ENCODE results near the gene KDSR.

KDSR gene, protein sequence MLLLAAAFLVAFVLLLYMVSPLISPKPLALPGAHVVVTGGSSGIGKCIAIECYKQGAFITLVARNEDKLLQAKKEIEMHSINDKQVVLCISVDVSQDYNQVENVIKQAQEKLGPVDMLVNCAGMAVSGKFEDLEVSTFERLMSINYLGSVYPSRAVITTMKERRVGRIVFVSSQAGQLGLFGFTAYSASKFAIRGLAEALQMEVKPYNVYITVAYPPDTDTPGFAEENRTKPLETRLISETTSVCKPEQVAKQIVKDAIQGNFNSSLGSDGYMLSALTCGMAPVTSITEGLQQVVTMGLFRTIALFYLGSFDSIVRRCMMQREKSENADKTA

GRCh38 chr18:63367053-63367953, at the start of gene KDSR:
Gene KDSR (minus strand): TSS chr18:63367206. CDS start chr18:63367118, 88 bp downstream.
- peak; percentile 88 for DNase-seq

GRCh38 chr18:63412953-63413352, 45.9 kb upstream of the KDSR start:
- no peak for DNase-seq

DNA sequence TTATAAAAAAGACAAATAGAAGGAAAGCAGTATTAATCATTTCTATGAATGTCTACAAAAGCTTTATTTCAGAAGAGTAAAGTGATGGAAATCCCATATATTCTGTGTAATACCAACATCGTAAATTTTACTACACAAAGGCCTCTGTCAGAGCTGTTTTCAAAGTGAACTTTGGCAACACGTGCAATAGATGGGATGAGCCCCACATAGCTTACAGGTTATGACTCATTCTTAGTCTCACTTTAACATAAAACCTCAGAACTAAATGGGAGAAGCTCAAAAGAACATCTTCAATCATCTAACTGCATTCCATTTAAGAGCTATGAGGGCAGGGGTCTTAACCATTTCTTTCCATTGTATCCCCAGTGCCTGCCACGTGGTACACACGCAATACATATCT, 43.8 kb upstream of the KDSR start:
- no peak for DNase-seq

DNA sequence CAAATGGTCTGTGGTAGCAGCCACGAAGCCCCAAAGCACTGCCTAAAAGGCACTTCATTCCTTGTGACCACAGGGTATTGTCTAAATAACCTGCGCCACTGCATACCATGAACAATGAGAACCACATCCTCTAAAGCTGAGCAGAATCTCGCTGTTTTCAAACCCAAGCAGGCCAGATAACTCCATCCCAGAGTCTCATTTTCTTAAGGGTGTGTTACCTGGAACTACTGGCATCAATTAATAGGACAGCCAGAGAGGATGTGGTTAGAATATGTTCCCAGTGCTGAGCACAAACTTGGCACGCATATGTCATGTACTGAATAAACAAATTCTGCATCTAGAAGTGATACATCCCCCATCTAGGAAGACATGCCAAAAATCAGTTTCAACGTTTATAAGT, 42.3 kb upstream of the KDSR start:
- DNase-seq, result no peak

GRCh38 chr18:63407734-63408133, 40.7 kb upstream of the KDSR start:
- DNase-seq, result no peak

- no peak for DNase-seq
Measured at GRCh38 chr18:63405986-63406385, 39.0 kb upstream of the KDSR start.

DNA sequence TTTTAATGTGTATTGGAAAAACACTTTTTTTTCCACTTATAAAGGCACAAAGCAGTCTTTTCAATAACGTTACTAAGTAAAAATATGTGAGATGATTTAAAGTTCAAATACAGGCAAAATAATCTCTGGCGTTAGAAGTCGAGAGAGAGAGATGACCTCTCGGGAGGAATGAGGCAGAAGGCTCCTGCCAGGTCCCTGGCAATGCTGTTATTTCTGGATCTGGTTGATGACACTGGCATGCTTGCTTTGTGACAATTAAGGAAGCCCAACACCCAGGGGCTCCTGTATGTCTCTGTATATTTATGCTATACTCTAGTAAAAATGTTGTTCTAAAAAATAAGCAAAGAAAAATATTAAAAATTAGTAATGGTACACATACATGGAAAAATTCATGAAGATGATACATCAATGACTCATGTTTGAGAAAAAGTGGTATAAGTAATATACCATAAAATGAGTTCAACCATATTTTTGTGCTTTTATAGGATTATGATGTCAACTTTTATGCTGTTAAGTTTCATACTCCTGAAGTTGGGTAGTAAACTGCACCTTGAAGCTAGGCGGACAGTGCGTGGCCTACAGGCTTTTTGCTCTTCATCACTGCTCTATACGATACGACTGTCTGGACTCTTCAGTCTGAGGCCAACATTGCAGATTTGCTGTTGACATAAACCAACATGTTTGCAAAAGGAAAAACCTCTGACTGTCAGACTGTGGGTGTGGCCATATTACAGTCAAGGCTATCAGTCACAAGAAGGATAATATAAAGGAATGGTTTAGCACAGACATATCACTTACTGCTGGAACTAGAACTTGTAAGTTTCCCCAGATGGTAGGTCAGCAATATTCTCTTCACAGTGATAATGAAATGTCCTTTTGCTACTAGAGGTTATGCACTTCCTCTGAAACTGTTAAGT, 35.5 kb upstream of the KDSR start:
- DNase-seq, result no peak

GRCh38 chr18:63399300-63399699, 32.3 kb upstream of the KDSR start:
- DNase-seq, result no peak

- no peak for DNase-seq
Measured at GRCh38 chr18:63397349-63397748, 30.3 kb upstream of the KDSR start.

- DNase-seq, result no peak
Measured at GRCh38 chr18:63395503-63395902, 28.5 kb upstream of the KDSR start.

DNA sequence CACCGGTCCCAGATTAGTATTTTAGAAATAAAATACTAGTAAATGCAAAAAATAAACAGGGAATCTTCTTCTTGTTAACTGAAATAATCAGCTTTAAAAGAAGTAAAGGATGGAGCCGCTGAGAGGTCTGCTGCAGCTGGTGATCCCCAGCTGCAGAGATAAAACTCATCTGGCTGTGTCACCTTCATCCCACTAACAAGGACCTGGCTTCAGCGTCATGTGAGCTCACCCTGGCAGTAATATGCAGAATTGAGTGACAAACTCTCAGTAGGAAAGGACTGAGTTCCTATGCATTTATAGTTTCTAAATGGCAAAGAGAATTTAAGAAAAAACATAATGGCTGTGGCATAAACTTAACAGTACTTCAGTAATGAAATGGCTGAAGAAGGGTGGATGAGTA, 27.9 kb upstream of the KDSR start:
- no peak for DNase-seq

GRCh38 chr18:63387861-63388260, 20.9 kb upstream of the KDSR start:
- DNase-seq, result no peak

- no peak for DNase-seq
Measured at GRCh38 chr18:63382843-63383242, 15.8 kb upstream of the KDSR start.

DNA sequence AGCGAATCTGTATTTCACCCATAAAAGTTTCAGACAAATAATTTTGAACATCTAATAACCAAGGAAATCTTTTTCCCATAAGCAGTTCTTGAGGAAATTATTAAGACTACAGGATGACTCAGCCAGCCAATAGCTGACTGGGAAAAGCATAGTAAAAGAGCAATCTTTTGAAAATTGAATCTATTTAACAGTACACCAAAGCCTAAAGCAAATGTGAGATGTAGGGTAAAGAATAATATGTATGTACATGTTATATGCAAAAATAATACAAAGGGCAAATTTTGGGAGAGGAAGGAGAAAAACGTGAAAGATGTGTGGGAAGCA, 12.6 kb upstream of the KDSR start:
- DNase-seq, result no peak

DNA sequence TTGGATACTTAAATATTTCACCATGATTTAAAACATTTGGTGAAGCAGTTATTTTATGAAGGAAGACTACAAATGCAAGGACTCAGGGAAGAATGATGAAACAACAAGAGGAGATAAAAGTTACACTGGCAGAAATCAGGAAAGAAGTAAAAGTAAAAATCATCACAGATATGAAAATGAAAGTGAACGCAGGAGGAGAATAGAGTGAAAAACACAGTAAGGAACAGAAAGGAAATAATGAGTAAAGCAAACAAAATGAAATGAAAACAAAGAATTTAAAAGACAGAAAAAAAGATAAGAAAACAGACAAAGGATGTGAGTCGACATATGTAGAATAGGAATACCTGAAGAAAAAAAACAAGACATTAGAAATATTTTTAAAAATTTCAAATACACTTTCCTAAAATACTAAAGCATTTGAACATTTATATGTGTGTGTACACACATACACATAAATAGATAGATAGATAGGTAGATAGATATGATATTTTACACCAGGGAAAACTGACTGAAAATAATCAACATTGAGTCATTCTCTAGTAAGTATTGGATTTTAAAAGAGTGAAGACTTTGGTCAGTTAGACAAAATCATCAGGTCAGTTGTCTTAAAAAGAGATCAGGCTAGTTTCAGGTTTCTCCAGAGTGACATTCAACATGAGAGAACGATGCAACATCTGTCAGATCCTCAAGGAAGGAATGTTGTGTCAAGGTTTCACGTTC, 12.1 kb upstream of the KDSR start:
- no peak for DNase-seq

GRCh38 chr18:63377275-63377980, 10.4 kb upstream of the KDSR start:
- DNase-seq, result no peak

DNA sequence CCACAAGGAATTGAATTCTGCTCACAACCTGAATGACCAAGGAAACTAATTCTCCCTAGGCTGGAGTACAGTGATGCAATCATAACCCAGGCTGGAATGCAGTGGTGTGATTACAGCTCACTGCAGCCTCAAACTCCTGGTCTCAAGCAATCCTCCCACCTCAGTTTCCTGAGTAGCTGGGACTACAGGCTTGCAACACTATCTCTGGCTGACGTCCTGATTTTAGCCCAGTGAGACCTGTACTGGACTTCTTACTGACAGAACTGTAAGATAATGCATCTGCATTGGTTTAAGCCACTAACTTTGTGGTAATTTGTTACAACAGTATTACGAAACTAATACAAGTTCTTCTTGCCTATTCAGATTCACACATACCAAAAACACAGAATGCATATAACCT, 9.5 kb upstream of the KDSR start:
- DNase-seq, result no peak

DNA sequence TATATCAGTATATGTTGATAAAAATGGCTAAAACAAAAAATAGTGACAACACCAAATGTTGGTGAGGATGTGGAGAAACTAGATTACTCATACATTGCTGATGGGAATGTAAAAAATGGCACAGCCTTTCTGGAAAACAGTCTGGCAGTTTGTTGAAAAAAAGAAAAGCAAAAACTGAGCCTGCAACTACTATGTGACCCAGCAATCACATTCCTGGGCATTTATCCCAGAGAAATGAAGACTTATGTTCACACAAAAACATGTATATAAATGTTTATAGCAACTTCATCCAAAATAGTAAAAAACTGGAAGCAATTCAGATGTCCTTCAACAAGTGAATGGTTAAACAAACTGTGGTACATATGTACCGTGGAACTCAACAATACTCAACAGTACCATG, 7.5 kb upstream of the KDSR start:
- DNase-seq, result no peak

GRCh38 chr18:63373161-63373560, 6.2 kb upstream of the KDSR start:
- DNase-seq, result no peak

- no peak for DNase-seq
Measured at GRCh38 chr18:63368611-63369010, 1.6 kb upstream of the KDSR start.

GRCh38 chr18:63366213-63367052, 573 bp downstream of the KDSR start:
- DNase-seq, result peak; percentile 84
